Stomach (tissue), 4 donors: Measurements from ENCODE around the gene OTX1.

Experiments used
- CTCF ChIP-seq, 7 experiments: fragments of 450-650 bp in 4 of 7; fragments of 200-600 bp in 3 of 7; sonication (generic) in 3 of 7; IDR thresholded peaks; one replicate each; pipeline ENCODE4 v1.5.1; 2016 to 2019; ENCODE audit warnings: antibody characterized with exemption in 7 of 7, control low read depth in 2 of 7, mild to moderate bottlenecking in 1 of 7
- EP300 ChIP-seq: sonication (generic); formaldehyde crosslinking; IDR thresholded peaks from one replicate; pipeline ENCODE4 v1.6.1; 2017; ENCODE audit warnings: antibody characterized with exemption

GRCh38 chr2:63046961-63047320 is 3.7 kb upstream of the OTX1 start:
- TF ChIP-seq CTCF (IDR thresholded peaks at IDR 0.05) (no peak), EP300 (no peak)
